ENCODE results near the gene PWWP2B.
"Not testable (repeated sequence)": the region's sequence is repeated elsewhere in the genome, so short reads cannot be mapped to it uniquely, and the experiment has no call there.

The PWWP2B gene

DNA sequence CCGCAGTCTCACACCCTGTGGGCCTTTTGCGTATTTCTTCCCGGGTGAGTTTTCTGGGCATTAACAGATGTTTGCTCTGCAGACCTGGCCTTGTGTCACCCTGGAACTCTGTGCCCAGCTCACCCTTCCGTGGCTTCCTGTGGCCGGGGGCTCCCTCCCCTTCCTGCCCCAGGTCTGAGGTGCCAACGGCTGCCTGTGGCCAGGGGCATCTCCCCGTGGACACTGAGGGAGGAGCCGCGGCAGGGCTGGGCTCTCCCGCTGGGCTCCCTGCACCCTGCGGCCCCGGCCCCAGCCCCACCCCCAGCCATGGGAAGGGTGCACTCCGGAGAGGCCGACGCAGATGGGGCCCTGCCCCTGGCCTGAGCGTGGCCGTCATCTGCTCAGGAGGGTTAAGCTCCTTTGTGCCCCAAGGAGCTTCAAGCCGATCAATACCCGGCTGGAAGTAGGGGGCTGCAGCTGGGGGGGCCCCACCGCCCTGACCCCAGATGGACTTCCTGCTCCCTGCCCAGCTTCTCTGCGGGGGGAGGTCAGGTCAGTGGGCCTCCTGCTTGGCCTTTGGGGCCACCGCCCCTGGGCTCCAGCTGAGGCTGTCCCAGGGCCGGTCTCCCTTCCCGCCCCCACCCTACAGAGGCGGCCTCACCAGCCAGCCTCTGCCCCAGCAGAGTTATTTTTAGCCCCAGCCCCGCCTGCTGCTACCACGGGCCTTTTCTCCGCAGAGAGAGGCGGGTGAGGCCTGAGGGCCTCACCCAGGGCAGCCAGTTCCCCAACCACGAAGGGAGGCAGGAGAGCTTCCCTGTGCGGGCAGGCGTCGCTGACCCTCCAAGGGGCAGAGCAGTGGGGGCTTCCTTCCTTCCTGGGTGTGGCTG is 24.2 kb downstream of the PWWP2B start:
- DNase-seq = no peak

DNA sequence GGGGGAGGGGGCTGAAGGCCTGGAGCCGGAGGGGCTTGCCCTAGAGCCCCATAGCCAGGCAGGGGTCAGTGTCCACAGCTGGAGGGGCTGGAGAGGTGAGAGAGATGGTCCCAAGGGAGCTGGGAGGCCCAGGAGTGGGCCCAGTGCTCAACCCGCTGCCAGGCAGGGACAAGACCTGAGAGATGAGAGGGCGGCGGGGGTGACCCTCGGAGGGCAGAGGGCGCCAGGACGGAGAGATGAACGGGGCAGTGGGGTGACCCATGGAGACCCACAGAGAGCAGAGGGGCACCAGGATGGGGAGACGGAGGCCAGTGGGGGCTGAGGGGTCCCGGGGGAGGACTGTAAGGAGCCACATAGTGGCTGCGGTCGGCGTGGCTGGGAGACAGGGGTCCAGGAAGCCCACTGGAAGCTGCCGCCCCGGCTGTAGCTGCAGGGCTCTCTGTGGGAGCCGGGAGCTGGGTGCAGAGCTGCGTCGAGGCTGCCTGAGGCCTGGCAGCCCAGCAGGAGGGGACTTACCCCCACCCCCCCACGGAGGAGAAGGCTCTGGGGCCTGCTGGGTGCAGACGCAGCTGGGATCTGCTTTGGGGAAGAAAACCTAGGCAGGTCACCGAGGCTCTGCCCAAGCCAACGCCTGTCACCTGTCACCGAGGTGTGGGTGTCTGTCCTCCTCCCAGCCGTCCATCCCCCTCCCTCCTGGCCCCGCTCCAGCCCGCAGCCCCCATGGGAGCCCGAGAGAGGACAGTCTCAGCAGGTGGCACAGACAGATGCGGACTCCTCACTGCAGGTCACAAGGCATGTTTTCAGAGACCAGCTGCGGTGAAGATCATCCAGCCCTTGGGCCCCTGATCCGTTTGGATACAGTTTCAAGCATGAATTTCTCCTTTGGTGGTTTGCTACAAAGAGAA is 25.1 kb downstream of the PWWP2B start:
- DNase-seq = no peak

DNA sequence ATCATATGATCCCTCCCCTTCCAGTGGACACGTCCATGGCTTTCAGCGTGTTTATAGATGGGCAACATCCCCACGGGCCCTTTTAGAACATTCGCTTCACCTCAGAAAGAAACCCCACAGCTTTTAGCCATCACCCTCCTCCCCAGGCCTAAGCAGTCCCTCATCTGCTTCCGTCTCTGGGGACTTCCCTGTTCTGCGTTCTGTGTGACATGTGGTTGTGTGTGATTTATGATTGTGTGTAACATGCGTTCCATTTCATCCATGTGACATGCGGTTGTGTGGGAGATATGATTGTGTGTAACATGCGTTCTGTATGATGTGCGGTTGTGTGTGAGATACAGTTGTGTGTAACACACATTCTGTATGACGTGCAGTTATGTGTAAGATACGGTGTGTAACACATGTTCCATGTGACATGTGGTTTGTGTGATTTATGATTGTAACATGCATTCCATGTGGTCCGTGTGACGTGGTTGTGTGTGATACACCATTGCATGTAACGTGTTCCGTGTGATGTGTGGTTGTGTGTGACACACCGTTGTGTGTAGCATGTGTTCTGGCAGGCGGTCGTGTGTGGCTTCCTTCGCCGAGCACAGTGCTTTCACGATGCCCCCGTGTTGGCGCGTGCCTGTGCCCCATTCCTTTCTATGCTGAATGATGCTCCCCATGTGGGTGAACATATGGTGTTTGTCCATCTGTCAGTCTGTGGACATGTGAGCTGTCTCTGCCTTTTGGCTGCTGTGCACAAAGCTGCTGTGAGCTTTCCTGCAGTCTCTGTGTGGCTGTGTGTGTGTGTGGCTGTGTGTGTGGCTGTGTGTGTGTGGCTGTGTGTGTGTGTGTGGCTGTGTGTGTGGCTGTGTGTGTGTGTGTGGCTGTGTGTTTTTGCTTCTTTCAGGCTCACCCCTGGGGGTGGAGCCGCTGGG is 26.2 kb downstream of the PWWP2B start:
- no peak for DNase-seq

DNA sequence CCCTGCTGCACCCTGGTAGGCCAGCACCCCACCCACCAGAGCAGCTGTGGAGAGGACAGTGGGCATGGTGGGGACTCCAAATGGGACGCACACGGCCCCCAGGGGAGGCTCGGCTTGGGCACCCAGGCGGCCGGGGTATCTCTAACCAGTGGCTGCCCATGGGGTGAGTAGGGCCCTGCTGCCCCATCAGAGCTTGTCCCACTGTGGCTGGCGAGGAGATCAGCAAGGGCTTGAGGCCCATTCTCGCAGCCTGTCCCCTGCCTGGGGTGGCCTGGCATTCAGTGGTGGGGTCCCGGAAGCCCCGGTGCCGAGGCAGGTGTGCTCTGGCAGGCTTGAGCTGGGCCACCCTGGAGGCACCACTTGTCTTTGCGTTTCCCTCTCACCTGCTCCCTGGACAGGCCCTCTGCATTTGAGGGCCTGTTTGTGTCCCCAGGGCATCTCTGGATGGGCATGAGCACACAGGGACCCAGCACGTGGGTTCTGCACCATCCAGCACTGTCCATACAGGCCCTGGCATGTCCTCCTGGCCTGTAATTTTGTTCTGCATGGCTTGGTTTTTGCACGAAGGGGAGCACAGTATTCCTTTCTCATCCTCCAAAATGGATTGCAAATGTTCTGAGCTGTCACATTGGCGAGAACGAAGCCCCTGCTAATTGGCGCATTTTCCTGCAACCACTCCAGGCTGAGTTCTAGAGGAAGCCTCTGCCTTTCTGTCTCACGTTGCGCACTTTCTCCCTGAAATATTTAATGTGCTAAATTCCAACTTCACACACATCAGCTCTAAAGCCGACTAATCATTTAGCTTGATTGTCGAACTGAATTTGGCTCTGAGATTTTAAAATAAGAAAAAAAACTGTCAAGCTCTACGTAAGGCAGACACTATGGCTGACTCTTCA is 27.2 kb downstream of the PWWP2B start:
- DNase-seq = no peak

DNA sequence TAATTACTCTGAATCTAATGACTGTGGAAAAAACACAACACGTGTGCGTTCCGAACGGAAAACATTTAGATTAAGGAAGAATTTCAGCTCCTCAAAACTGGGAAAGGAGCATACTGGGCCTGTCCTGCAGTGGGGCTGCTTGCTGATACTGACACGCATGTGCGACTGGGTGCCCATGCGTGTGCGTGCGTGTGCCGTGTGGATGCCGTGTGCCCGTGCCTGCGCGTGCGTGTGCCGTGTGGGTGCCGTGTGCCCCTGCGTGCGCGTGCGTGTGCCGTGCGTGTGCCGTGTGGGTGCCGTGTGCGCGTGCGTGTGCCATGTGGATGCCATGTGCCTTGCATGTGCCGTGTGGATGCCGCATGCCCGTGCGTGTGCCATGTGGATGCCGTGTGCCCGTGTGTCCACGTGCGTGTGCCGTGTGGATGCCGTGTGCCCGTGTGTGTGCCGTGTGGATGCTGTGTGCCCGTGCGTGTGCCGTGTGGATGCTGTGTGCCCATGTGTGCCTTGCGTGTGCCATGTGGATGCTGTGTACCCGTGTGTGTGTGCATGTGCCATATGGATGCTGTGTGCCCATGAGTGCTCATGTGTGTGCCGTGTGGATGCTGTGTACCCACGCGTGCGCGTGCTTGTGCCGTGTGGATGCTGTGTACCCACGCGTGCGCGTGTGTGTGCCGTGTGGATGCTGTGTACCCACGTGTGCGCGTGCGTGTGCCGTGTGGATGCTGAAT is 28.2 kb downstream of the PWWP2B start:
- no peak for DNase-seq

DNA sequence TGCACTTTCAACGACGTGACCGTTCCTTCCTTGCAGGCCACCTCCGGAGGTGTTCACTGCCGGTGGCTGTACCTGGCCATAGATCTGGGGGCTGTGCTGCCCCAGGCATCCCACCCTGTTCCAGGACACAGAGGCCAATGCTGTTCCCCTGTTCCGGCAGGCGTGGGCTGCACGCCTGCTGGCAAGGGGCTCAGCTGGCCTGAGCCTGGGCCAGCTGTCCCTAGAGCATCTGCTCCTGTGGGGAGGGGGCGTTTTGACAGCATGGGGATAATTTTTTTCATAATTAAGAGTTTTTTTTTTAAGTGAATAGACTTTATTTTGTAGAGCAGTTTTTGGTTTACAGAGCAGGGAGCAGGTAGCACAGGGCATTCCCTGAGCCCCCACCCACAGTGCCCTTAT is 28.8 kb downstream of the PWWP2B start:
- DNase-seq = no peak

DNA sequence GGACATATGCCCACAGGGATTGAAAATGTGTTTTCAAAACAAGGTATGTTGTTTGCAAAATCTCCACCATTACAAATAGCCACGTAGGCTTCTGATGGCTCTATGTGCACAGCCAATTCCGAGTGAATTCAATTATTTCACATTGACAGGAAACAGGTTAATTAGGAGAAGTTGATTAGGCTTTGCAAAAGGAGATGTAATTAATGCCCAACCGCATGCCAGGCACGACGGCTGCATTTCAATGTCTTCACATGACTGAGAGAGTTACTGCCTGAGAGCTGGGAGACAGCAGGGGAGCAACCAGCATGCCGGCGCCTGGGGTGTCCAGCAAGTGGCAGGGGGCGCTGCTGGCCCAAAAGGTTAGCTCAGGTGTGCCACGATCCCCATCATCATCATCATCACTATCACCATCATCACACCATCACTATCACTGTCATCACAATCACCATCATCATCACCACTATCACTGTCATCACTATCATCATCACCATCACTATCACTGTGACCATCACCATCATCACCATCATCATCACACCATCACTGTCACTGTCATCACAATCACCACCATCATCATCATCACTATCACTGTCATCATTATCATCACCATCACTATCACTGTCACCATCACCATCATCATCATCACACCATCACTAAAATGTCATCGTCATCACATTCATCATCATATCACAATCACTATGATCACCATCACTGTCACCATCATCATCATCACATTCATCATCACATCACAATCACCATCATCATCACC is 30.2 kb downstream of the PWWP2B start:
- DNase-seq = no peak

DNA sequence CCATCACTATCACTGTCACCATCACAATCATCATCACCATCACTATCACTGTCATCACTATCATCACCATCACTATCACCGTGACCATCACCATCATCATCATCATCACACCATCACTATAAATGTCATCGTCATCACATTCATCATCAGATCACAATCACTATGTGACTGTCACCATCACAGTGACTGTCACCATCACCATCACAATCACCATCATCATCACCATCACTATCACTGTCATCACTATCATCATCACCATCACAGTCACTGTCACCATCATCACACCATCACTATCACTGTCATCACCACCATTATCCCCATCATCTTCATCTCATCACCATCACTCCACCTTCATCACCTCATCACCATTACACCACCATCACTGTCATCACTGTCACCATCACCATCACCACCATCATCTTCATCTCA is 31.0 kb downstream of the PWWP2B start:
- DNase-seq = no peak

DNA sequence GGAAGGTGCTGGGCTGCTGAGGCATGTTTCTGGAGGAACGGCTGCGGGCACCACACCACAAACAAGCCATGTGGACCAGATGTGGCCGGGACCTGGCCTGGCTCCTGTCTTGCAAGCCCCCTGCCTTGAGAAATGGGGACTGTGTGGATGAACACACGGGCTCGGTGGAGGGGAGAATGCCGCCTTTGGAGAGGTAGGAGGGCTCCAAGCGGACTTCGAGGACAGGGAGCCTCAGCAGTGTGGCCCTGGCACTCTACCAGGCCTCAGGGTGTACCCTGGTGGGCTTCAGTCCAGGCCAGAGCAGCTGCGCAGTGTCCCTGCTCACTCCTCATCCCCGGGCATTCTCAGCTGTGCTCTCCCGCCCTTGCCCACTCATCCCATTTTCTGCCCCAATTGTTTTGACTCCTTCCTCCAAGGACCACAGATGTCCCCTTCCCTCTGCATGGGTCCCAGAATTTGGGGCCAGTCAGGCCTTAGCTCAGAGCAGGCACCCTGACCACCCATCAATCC is 31.5 kb downstream of the PWWP2B start:
- no peak for DNase-seq

DNA sequence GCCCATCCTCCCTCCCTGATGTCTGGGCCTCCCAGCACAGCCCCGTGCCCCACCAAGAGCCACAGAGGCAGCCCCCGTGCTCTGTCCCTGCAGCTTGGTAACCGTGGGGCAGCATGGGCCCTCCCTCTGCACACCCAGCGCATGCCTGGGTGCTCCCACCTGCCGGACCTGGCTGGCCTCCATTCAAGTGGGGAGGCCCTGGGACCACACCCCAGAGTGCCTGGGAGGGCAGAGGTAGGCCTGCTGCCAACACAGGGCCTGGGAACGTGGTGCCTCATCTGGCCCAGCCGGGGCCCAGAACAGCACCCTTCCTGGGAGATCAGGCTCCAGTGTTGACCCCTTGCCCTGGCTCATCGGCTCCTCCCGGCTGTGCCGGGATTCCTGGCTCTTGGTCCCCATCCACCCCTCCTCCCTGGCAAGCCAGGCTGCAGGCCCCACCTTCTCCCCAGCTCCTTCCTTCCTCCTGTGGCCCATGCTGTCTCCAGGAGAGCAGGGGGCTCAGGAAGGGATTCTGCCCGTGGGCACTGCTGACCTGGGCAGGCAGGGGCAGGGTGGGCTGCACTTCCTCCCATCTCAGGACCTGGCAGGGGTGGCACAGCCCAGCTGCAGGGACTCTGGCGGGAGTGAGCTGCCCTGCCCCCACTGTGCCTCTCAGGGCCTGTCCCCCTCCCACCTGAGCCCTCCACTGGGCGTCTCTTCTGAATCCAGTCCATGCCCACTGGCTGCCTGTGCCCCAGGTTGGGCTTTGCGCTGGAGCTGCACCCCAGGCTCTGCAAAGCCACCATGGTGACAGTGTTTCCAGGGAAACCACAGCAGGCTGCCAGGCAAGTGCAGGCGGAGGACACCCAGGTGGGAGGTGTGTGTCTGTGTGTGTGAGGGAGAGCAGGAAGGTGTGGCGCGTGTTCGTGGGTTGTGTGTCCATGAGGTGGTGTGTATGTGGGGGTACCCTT is 32.6 kb downstream of the PWWP2B start:
- DNase-seq = no peak

DNA sequence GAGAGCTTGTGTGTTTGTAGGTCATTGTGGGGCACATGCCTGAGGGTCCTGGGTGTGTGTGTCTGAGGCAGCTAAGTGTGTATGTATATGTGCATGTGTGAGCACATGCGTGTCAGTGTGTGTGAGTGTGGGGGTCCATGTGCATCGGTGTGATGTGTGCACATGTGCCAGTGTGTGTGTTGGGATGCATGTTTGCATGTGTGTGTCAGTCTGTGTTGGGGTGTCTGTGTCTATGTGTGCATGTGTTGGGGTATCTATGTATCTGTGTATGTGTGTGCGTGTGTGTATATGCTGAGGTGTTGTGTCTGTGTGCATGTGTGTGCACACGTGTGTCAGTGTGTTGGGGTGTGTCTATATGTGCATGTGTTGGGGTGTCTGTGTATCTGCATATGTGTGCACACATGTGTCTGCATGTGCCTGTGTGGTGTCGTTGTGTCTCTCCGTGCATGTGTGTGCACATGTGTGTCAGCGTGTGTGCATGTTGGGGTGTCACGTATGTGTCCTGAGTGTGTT is 33.3 kb downstream of the PWWP2B start:
- no peak for DNase-seq

DNA sequence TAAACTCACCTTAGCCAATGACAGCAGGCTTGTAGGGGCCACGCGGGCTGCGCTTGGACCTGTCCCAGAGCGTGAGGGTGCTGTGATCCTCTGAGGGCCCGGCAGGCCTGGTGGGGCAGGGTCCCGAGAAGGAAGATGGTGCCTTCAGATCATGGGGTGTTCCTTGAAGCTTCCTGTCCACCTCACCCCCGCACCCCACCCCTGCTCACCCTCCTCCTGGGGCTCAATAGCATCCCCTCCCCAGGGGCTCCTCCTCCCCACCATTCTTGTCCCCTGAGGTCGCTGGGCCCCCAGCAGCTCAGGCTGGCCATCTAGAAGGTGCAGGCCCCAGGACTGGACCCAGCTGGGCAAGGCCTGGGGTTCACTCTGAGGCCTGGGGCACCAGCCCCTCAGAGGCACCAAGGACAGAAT is 33.9 kb downstream of the PWWP2B start:
- DNase-seq = no peak

DNA sequence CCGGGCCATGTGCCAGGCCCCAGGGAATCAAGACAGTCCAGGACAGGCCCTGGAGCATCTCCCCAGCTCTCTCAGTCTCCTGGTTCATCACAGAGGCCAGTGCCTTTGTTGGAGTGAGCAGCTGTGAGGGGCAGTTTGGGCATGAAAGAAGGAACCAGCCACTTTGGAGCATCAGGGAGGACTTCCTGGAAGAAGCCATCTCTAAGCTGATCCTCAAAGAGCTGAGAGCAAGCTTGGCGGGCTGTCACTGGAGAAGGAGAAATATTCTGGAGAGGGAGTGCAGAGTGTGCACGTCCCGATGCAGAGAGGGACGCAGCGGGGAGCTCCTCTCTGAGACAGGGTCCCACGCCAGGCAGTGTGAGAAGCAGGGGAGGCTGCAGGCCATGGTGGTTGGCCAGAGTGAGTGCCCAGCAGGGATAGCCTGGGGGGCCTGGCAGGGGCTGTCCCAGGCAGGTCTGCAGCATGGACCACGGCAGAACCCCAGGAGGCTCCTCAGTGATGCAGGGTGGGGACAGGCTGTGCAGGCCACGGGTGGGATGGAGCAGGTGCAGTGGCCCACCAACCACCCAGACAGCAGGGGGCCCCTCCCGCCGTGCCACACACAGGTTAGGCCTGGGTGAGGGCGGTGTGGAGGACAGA is 34.7 kb downstream of the PWWP2B start:
- DNase-seq = no peak

DNA sequence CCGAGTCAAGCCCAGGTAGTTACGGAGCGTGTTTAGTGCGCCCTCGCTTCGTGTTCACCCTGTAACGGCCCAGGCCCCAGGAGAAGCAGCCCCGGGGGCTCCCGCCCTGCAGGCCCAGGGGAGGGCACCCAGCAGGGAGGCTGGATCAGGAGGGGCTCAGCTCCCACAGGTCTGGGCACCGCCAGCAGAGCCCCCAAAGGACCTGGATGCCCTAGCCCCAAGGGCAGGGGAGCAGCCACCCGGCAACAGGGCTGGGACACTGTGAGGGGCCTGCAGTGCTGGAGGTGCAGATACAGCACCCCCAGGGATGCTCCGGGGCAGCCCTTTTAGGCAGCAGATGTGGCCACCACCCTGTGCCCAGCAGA is 35.2 kb downstream of the PWWP2B start:
- no peak for DNase-seq

DNA sequence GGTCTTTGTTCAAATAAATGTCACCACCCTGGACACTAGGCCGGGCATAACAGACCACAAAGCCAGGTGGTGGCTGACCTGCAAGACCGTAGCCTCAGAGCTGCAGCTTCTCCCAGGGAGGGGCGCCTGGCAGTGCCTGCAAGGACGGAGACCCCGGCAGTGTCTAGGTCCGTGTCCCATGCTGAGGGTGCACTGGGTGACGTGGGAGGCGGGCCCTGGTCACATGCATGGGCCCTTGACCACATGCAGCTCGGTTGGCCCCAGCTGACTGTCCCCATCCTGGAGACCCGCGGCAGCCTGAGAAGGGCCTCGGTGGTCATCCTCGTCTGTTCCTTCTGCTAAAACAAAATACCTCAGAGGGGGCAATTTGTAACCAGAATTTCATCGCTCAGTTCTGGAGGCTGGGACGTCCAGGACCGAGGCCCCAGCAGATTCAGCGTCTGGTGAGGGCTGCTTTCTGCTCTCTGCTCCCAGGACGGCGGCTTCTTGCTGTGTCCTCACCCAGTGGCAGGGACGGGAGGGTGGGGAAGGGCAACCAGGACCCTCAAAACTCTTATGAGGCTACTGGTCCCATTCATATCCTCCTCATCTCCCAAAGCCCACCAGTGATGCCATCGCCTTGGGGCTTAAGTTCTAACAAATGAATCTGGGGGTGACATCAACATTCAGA is 36.8 kb downstream of the PWWP2B start:
- no peak for DNase-seq

DNA sequence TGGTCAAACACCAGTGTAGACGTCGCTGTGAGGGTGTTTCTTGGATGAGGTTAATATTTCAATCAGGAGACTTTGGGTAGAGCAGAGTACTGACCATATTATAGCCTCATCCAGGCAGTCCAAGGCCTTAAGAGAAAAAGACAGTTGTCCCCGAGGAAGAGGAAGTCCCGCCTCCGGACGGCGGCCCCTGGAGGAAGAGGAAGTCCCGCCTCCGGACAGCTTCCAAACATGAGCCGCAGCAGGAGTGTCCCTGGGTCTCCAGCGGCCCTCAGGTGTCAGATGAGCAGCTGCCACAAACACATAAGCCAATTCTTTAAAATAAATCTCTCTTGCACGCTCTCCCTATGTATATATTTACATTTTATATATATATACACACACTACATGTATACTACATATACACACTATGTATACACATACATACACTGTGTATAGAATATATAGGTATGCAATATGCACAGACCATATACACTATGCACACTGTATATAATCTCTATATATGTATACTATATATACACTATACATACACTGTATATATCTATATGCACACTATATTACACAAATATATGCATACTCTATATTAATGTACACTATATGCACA is 37.5 kb downstream of the PWWP2B start:
- peak; percentile 72 for DNase-seq

DNA sequence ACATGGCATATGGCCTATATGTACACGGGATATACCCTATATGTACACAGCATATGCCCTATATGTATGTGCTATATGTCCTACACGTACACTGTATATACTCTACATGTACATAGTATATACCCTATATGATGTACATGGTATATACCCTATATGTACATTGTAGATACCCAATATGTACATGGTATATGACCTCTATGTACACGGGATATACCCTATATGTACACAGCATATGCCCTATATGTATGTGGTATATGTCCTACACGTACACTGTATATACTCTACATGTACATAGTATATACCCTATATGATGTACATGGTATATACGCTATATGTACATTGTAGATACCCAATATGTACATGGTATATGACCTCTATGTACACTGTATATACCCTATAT is 38.3 kb downstream of the PWWP2B start:
- DNase-seq = not testable (repeated sequence)

All from stimulated activated CD4-positive, alpha-beta T cell treated with anti-CD3 and anti-CD28 coated beads, Interleukin-4, amount 100 ng/mL, for 1 hour (primary cell).